OCI-LY7 (cell line): ENCODE measurements around the gene PTP4A1.
A peak's percentile ranks its signal among the peaks of the same experiment; 100 is the strongest.

Experiments
- EZH2phosphoT487 ChIP-seq: fragments of 200-600 bp; sonication (generic); IDR thresholded peaks from 2 replicates; pipeline ENCODE4 v1.6.1; 2018; ENCODE audit warnings: low read depth, borderline replicate concordance, mild to moderate bottlenecking, mixed run types, antibody characterized with exemption, low read length, moderate library complexity, mixed read lengths
- TF ChIP-seq, protein P1 (sequence below): fragments of 200-600 bp; sonication (generic); conservative IDR thresholded peaks from 2 replicates; pipeline ENCODE4 v1.5.1; 2014; ENCODE audit warnings: mild to moderate bottlenecking, antibody characterized with exemption, low read length, moderate library complexity, mixed read lengths

DNA sequence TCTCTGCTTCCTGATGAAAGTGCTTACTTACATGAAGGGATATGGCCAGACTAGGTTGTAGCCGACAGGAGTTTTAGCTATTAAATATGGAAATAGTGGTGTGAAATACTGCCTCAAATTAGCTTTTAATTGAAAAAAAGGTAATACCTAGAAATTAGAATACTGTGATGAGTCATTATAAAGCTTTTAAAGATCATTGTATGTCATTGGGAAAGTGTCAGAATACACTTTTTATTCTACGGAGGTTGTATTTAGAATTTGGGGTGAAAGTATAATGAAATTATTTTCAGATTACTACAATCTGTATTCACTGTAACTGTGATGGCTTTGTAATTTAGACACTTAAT, 2.2 kb downstream of the PTP4A1 start:
- TF ChIP-seq, protein P1, sequence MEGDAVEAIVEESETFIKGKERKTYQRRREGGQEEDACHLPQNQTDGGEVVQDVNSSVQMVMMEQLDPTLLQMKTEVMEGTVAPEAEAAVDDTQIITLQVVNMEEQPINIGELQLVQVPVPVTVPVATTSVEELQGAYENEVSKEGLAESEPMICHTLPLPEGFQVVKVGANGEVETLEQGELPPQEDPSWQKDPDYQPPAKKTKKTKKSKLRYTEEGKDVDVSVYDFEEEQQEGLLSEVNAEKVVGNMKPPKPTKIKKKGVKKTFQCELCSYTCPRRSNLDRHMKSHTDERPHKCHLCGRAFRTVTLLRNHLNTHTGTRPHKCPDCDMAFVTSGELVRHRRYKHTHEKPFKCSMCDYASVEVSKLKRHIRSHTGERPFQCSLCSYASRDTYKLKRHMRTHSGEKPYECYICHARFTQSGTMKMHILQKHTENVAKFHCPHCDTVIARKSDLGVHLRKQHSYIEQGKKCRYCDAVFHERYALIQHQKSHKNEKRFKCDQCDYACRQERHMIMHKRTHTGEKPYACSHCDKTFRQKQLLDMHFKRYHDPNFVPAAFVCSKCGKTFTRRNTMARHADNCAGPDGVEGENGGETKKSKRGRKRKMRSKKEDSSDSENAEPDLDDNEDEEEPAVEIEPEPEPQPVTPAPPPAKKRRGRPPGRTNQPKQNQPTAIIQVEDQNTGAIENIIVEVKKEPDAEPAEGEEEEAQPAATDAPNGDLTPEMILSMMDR = peak; percentile 32; the same call in 1 of the 2 replicates
- no peak for TF ChIP-seq EZH2phosphoT487
